Inflammatory macrophage treated with lipopolysaccharide for 1 hour (primary cell): ENCODE data around the gene IL5RA.

Source experiments
- DNase-seq, 2 donors: peaks; one replicate each; pipeline ENCODE4 v3.0.0-alpha.2; 2020 to 2022

Gene IL5RA, protein sequence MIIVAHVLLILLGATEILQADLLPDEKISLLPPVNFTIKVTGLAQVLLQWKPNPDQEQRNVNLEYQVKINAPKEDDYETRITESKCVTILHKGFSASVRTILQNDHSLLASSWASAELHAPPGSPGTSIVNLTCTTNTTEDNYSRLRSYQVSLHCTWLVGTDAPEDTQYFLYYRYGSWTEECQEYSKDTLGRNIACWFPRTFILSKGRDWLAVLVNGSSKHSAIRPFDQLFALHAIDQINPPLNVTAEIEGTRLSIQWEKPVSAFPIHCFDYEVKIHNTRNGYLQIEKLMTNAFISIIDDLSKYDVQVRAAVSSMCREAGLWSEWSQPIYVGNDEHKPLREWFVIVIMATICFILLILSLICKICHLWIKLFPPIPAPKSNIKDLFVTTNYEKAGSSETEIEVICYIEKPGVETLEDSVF

GRCh38 chr3:3110299-3110630, at the start of gene IL5RA:
Gene IL5RA (minus strand): TSS chr3:3110374. CDS start chr3:3104984, 5,390 bp downstream.
- DNase-seq: no peak

DNA sequence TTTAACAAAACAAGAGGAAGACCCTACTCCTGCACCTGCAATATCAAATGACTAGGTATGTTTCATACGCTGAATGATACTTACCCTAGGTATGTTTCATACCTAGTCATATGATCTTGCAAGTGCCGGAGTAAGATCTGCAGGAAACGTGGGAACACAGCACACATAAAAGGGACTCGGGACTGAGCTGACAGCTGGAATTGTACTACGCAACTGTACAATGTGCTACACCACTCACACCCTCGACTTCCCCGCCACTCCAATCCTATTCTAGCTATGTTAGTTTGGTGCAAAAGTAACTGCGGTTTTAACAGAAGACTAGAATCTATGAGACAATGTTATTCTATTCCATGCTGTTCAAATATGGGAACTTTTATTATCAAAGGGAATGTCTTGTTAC, 47.3 kb upstream of the IL5RA start:
- DNase-seq: no peak

GRCh38 chr3:3154879-3155610, 44.9 kb upstream of the IL5RA start:
- no peak for DNase-seq

GRCh38 chr3:3151513-3151912, 41.3 kb upstream of the IL5RA start:
- DNase-seq: no peak

- no peak for DNase-seq
Measured at GRCh38 chr3:3149560-3149959, 39.4 kb upstream of the IL5RA start.

DNA sequence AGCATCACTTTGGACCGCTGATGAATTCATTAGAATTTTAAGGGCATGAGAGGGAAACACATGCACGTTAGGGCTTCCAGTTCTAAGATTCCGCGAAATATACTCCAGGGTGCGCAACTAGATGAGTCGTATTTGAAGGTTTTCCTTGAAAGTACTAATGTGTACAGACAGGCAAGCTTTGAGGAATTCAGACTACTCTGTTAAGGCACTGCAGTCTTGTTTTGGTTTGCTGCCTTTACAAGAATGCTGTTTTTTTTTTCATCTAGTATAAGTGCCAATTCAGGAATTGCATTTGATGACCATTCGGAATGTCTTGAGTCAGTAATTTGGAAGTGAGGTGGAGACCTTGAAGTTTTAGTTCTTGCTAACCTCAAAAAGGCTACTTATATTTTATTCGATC, 35.7 kb upstream of the IL5RA start:
- DNase-seq: no peak

DNA sequence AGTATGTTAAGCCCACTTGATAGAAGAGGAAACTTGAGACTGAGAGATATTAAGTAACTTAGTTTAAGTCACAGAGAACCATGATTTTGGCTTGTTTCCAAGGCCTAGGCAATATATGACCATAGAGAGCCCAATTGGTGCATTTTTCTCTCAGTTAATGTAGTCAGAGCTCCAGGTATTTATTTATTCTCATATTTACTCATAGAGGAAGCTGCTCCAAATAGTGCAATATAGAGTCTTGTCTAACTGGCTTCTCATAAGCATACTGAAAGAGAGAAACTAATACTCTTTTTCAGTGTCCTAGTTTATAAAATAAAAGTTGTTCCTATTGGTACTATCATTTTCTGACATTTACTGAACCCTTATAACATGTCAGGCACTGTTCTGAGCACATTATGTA, 31.8 kb upstream of the IL5RA start:
- no peak for DNase-seq

GRCh38 chr3:3137526-3137925, 27.4 kb upstream of the IL5RA start:
- no peak for DNase-seq

- DNase-seq: no peak
Measured at GRCh38 chr3:3134750-3135448, 24.7 kb upstream of the IL5RA start.

- DNase-seq: no peak
Measured at GRCh38 chr3:3133500-3133899, 23.3 kb upstream of the IL5RA start.

GRCh38 chr3:3129579-3129978, 19.4 kb upstream of the IL5RA start:
- no peak for DNase-seq

DNA sequence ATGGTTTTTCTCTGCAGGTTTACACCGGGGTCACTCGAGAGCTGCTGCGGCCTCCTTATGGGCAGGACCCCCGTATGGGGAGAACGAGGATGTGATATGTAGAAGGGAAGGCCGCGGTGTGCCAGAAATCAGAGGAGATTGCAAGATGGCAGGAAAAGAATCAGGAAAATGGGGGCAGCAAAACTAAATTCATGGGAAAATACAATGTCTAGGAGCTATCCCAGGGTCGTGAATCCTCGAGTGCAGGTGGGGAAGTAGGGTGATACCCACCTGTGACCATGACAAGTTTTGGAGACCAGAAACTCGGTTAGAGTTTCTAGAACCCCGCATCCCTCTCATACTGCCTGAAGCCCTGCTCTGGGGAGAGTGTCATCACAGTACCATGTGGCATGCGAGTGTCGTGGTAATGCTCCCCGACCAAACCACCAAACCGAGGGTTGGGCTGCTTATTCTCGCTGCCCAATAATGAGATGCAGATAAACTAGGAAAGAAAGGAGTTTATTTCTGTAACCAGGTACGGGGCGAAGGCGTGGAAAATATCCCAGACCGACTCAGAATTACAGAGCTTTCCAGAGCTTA, 17.3 kb upstream of the IL5RA start:
- no peak for DNase-seq

GRCh38 chr3:3126477-3127431, 16.6 kb upstream of the IL5RA start, which contains the start of gene TRNT1:
Gene TRNT1 (plus strand): TSS chr3:3126940. CDS start chr3:3129041, 2,101 bp downstream.
- DNase-seq: peak; percentile 93 to 97

DNA sequence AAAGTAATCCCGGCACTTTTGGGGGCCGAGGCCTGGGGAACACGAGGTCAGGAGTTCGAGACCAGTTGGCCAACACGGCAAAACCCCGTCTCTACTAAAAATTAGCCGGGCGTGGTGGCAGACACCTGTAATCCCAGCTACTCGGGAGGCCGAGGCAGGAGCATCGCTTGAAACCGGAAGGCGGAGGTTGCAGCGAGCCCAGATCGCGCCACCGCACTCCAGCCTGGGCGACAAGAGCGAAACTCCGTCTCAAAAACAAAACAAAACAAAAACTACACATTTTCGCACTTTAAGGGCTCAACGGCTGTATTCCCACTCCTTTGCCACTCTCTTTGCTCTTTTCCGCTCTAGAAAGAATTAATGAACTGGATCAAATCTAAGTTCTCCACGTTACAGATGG, 15.8 kb upstream of the IL5RA start:
- no peak for DNase-seq

DNA sequence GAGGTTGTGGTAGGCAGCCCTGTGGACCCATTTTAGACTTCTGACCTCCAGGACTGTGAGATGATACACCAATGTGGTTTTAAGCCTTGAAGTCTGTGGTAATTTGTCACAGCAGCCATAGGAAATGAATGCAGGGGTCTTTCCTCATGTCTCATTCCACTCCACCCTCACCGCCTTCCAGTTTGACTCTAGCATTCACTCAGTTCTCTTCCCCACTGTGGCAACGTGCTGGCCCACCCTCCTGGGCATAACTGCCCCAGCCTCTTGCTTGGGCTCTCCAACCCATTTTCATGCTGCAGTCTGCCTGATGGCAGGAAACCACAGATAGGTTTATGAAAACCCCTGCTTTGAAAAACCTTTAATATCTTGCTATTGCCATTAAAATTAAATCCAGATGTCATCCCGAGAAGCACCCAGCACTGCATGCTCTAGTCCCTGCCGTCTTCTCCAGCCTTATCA, 9.2 kb upstream of the IL5RA start:
- DNase-seq: no peak

DNA sequence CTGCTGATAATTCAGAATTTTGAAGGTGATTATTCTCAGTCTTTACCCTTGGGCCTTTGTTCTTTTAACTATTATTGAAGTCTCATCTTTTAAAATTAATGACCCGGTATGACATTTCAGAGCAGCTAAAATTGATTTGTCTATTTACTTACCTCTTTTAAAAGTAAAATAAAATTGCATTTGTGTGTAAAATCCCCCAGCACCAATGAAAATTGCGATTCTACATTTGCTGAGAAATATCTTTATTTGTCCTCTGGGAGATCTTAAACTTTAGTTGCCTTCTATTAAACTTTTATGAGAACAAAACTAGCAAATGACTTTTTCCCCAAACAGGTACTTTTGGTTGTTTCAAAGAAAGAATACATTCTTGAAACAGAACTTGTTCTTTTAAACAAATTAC, 7.5 kb upstream of the IL5RA start:
- DNase-seq: no peak

DNA sequence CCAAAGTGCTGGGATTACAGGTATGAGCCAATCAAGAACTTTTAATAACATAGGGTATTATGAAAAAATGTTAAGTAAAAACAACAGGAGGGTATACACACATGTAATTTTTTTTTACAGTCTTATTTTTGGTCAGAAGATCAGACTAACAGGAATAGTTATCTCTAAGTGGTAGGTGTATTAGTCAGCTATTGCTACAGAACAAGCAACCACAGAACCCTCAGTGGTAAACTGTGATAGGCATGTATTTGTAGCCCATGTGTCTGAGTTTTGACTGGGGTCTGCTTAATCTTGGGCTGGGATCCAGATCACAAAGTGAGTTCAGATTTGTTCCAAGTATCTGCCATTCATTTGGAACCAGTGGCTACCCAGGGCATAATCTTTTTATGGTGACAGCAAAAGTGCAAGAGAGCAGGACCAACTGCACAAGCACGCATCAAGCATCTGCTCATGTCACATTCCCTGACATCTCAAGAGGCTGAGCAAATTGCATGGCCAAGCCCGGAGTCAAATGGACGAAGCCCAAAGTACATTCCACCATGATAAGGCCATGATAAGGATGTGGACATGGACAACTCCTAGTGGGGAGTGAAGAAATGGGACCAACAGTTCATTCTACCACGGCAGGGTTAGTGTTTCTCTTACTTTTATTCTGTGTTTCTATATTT, 3.0 kb upstream of the IL5RA start:
- DNase-seq: no peak

DNA sequence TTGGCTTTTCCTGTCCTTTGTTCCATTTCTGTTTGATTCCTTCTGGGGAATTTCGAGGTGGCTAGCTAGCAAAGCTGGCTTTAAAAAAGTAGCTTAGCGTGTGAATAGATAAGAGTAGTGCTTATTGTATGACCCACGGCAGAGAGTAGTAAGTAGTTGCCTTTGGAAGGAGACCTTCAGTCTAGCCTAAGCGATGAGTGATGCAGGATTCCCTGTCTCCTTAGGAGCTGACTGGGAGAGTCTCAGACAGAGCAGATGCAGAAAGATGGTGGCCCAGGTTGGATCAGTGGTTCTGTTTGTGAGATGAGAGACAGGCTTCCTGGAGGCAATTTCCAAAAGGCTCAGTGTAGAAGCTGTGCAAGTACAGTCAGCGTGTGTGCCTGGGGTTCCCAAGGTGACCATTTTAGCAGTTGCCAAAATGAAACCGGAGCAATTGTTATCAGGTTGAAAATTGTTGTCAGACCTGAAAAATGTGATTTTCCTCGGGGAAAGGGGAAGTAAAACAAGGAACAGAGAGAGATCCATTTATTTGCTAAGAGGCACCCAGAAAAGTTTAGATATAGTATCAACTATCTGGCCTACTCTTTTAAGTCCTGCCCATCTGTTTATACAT, 681 bp upstream of the IL5RA start:
- no peak for DNase-seq

DNA sequence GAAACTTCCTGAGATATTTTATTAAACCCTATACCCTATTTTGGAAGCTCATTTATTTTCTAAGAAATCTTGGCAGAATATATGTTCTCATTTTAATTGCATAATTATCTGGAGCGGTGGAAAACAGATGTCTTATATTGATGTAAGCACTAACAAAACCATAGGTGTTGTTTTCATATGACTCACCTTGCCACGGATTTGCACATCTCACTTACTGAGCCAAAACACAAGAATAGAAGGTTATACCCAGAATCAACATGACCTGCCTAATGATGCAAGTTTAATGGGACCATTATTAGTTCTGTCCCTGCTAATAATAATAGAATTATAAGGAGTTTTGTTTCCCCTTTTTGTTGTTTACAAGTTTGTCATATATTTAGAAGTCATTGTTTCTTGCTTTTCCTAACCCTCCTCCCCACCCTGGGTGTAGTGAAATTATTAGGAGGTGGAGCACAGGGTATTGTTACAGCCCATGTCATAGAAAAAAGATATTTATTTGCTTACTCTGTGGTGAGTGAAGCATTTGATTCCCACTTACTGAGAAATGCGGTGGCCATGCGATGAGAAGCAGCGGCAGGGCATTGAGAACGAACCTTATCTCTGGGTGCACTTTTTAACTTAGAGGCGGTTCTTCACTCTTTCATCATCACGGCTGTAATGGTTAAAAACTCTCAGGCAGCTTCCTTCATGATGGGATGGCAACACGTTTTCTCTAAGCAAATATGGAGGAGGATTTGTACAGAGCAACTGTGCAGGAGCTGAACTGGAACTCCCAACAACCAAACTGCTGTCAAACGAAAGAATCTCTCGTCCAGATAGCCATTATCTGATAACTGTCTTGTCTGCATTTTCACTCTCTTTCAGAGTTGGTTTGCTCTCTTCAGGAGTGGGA, 521 bp downstream of the IL5RA start:
- no peak for DNase-seq

DNA sequence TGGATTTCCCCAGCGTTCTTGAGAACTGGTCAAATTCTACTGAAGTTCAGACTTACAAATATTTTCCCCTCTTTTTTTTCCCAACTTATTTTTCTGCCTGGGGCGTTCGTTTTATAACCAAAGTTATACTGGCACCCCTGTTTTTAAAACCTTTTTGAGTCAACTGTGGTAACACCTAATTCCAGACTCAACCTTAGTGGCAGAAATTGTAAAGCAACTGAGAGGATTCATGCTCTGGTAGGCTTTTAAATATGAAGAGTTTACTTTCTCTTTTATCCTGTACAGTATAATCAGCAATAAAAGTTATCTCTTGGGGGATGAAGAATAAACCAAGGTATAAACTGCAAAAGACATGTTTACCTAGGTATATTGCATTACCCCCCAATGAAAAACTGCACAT, 2.3 kb downstream of the IL5RA start:
- DNase-seq: no peak
